HG02885 (cell line): ENCODE measurements around the gene KCNC4.

Experiments used
- ATAC-seq: cut with Tn5 transposase; IDR thresholded peaks from one replicate; pipeline ENCODE4 v1.9.1; 2021; ENCODE audit warnings: mild to moderate bottlenecking; ENCODE audit not compliant: unreplicated experiment, poor library complexity

The KCNC4 gene

DNA sequence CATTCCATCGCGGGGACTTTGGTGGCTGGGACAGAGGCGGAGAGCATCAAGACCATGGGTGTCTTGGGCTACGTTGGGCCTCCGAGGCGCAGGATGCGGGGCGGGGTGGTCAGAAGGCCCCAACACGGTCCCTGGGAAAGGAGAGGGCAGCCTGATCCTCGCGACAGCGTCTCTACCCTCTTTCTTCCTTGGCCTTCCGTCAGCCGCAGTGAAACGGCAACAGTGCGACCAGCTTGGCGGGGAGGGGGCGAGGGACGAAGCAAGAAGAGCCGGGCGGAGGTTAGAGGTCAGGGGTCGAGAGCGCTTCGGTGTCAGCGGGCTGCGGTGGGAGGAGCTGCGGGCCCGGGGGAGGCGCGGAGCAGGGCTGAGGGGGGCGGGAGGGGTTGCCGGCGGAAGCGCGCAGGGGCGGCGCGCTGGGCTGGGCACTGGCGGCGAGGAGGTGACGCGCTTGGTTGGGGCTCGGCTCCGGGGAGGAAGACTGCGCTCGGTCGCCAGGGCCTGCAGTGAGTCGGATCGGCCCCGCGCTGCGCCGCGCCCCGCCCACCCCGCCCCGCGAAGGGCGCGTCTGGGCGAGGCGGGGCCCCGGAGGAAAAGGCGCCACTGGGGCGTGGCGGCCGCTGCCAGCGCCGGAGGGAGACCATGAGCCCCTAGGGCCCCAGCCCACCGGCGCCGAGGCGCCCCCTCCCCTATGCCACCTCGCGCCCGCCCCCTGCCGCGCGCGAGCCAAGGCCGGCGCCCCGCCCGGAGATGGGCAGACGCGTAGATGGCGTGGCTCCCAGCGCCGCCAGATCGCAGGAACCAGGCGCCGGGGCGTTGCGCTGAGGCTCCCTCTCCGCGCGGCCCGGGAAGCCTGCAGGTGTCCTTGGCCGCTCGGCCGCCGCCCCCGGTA, at the start of gene KCNC4:
KCNC4 (plus strand) TSS at position 600 of the 889 bp plus-strand sequence. CDS start 1,186 bp downstream, outside the sequence.
- peak; percentile 80 for ATAC-seq

GRCh38 chr1:110160538-110161100, 49.5 kb upstream of the KCNC4 start:
- no peak for ATAC-seq

GRCh38 chr1:110161165-110161564, 48.9 kb upstream of the KCNC4 start:
- ATAC-seq, result no peak

- no peak for ATAC-seq
Measured at GRCh38 chr1:110161849-110162248, 48.3 kb upstream of the KCNC4 start.

DNA sequence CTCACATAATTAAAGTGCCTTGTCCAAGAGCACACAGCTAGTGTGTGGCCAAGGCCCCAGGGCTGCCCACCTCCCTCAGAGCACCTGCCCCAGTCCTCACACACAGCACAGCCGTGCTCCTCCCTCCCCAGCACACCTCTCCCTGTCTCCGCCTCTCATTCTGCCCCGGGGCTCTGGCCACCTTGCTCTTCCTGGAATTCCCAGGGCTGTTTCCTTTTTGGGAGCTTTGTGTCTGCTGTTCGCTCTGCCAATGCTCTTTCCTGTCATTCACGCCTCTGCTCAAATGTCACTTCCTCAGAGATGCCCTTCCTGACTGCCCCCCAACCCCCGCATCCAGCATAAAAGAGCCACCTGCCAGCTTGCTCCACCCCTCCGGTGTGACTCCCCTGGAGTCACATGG, 46.5 kb upstream of the KCNC4 start:
- no peak for ATAC-seq

DNA sequence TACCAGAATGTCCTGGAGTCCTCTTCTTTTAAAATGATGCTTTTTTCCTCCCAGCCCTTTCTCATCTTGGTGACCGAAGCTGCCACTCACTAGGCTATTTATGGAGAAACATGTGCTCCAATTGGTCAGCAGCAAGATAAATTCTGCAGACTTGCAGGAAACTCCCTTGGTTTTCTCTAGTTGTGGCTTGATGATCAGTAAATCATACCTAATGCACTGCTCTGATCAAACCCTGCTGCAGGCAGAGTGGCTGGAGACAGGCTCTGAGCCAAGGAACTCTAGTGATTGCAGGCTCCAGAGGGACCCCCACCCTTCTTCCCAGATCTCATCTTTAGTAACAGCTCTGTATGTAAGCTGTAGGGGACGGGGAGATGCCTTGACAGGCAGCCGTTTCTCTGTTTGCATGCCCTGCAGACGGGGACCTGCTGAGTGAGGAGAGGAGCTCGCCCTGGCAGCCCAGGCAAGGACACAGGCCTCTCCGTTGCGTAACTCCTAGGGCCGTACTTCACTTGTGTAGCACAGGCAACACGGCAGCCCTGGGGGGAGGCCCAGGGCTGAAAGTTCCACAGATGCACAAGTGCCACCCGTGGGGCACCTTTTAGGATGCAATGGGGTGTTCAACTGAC, 45.3 kb upstream of the KCNC4 start:
- ATAC-seq, result no peak

- ATAC-seq, result no peak
Measured at GRCh38 chr1:110165761-110166231, 44.3 kb upstream of the KCNC4 start.

GRCh38 chr1:110166861-110167260, 43.3 kb upstream of the KCNC4 start:
- ATAC-seq, result no peak

GRCh38 chr1:110170766-110171733, 39.1 kb upstream of the KCNC4 start:
- no peak for ATAC-seq

DNA sequence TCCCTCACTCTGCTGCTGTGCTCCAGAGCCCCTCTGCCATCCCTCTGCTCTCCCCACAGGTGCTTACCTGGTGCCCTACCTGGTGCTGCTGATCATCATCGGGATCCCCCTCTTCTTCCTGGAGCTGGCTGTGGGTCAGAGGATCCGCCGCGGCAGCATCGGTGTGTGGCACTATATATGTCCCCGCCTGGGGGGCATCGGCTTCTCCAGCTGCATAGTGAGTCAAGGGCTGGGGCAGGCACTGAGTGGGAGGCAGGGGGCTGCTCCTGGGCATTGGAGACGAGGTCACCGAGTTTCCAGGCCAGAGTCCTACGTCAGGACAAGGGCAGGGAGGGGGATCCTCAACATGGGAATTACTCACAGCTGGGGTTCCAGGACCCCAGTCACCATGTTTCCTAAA, 38.1 kb upstream of the KCNC4 start:
- ATAC-seq, result no peak

DNA sequence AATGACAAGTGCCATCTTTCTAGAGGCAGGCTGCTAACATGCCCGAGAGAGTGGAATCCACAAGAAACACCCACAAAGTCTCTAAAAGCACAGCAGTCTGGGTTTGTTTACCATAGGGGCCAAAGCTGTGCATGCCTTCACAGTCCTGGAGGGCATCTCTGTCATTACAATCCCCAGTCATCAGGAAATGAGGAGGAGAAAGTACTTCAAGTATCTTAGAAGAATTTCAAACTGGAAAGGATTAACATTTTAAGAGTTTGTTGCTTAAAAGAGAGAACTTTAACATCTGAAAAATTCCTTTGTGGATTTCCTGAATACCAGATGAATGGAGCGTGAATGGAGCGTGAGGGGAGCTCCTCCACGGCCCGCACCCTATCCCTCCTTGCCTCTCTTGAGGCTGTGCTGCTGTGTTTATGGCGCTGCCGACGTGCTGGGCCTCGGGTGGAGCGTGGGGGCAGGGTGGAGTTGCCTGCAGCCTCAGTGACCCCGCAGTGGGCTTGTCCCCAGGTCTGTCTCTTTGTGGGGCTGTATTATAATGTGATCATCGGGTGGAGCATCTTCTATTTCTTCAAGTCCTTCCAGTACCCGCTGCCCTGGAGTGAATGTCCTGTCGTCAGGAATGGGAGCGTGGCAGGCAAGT, 36.5 kb upstream of the KCNC4 start:
- ATAC-seq, result no peak

GRCh38 chr1:110174961-110175360, 35.2 kb upstream of the KCNC4 start:
- no peak for ATAC-seq

- no peak for ATAC-seq
Measured at GRCh38 chr1:110176299-110176956, 33.7 kb upstream of the KCNC4 start.

- ATAC-seq, result no peak
Measured at GRCh38 chr1:110177775-110178174, 32.3 kb upstream of the KCNC4 start.

GRCh38 chr1:110183642-110184167, 26.4 kb upstream of the KCNC4 start:
- no peak for ATAC-seq

DNA sequence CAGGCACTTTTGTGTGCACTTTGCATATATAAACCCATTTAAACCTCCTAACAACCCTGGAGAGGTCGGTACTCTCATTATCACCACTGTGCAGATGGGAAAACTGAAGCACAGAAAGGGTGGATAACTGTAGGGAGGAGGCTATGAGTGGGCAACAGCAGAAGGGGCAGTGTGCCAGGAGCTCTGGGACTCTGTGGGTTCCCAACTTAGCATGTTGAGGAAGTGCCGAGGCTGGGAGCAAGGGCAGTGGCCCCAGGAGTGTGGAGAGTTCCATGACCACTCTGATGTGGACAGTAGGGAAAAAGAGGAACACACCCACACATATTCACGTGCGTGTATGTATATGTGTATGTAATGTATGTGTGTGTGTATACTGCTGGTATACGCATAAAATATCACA, 25.7 kb upstream of the KCNC4 start:
- no peak for ATAC-seq

DNA sequence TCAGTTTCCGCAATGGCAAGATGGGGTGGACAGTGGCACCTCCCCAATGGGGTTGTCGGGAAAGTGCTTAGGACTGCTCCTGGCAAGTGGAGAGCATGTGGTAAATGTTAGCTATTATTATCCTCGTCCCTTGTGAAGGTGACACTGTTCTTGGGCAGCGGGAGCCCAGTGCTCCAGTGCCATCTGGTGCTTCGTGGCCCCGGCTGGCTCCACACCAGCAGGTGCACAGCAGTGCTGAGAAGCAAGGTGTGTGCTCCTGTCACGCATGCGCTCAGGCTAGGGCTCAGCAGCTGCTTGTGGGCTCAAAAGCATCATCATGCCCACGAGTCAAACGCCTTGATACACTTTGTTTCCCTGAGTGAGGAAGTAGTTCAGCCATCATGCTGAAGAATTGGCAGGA, 24.9 kb upstream of the KCNC4 start:
- no peak for ATAC-seq

DNA sequence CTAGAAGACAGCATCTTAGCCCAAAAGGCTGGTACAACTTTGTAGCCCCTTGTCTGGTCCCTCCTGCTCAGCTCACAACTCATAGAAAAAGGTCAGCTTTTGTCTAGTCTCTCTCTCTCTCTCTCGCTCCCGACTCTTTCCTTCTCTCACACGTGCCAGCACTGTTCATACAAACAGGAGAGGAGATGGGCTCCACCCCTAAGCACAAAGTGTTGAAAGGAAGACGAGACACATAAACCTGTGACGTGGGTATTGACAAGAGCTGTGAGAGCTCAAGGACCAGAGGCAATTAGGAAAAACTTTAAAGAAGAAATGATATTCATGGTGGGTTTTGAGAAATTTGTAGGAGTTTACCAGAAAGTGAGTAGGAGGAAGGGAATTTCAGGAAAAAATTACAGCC, 23.6 kb upstream of the KCNC4 start:
- ATAC-seq, result no peak
